Measurements from ENCODE around the gene RAX2.

The RAX2 gene

DNA sequence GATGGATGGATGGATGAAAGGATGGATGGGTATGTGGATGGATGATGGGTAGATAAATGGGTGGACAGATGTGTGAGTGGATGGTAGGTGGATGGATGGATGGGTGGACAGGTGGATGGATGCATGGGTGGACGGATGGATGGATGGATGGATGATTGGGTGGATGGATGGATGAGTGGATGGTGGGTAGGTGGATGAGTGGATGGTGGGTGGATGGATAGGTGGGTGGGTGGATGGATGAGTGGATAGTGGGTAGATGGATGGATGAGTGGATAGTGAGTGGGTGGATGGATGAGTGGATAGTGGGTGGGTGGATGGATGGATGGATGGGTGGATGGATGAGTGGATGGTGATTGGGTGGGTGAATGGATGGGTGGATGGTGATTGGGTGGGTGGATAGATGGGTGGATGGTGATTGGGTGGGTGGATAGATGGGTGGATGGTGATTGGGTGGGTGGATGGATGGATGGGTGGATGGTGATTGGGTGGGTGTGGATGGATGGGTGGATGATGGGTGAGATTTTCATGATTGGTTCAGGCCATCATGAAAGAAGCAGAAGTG, 4.5 kb upstream of the RAX2 start:
- no peaks in the 10 kb centered on the region for H3K36me3 ChIP-seq (ENCODE audit: control insufficient read depth, insufficient read depth, low read length)
- no peak overlapping the region for H3K9ac ChIP-seq (ENCODE audit: low read depth, low read length)
- peaks cover 8% of the 10 kb centered on the region for H3K9me3 ChIP-seq (ENCODE audit: control insufficient read depth, insufficient read depth, low read length)
- H3K27me3 ChIP-seq (ENCODE audit: control insufficient read depth, insufficient read depth, low read length): no peaks in the 10 kb centered on the region
- H3K27ac ChIP-seq (ENCODE audit: low read depth, low read length): no peak overlapping the region
- H3K4me1 ChIP-seq (ENCODE audit: control insufficient read depth, insufficient read depth, low read length): no peaks in the 10 kb centered on the region
- H3K4me3 ChIP-seq (ENCODE audit: low read depth, low read length): no peak overlapping the region

GRCh38 chr19:3775831-3776230, 3.8 kb upstream of the RAX2 start:
- Histone ChIP-seq H3K9me3 (ENCODE audit: control insufficient read depth, insufficient read depth, low read length) (peaks cover under 1% of the 10 kb centered on the region; the same call in 1 of the 2 replicates), H3K27ac (ENCODE audit: low read depth, low read length) (no peak overlapping the region)

DNA sequence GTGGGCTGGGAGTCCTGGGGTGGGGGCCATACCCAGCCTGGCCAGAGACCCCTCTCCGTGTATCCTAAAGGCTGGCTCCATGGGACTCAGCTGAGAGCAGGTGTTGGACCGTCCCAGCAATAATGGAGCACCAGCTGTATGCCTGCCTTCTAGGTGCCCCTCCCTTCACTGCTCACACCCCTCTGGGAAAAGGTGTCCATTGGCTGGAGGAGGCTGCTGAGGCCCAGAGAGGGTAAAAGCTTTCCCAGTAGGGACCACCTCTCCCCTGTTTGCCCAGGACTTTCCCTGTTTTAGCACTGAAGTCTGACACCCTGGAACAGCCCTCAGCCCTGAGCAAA, 3.3 kb upstream of the RAX2 start:
- H3K4me3 ChIP-seq (ENCODE audit: low read depth, low read length): no peak overlapping the region
- H3K4me1 ChIP-seq (ENCODE audit: control insufficient read depth, insufficient read depth, low read length): no peaks in the 10 kb centered on the region
- no peaks in the 10 kb centered on the region for H3K36me3 ChIP-seq (ENCODE audit: control insufficient read depth, insufficient read depth, low read length)
- H3K9ac ChIP-seq (ENCODE audit: low read depth, low read length): no peak overlapping the region
- no peaks in the 10 kb centered on the region for H3K27me3 ChIP-seq (ENCODE audit: control insufficient read depth, insufficient read depth, low read length)
- H3K27ac ChIP-seq (ENCODE audit: low read depth, low read length): no peak overlapping the region
- H3K9me3 ChIP-seq (ENCODE audit: control insufficient read depth, insufficient read depth, low read length): no peaks in the 10 kb centered on the region

More at GRCh38 chr19:3775831-3776230, 3.8 kb upstream of the RAX2 start:
- no peaks in the 10 kb centered on the region for H3K27me3 ChIP-seq (ENCODE audit: control insufficient read depth, insufficient read depth, low read length)
- H3K9ac ChIP-seq (ENCODE audit: low read depth, low read length): no peak overlapping the region
- no peaks in the 10 kb centered on the region for H3K36me3 ChIP-seq (ENCODE audit: control insufficient read depth, insufficient read depth, low read length)
- H3K4me3 ChIP-seq (ENCODE audit: low read depth, low read length): no peak overlapping the region
- no peaks in the 10 kb centered on the region for H3K4me1 ChIP-seq (ENCODE audit: control insufficient read depth, insufficient read depth, low read length)

DNA sequence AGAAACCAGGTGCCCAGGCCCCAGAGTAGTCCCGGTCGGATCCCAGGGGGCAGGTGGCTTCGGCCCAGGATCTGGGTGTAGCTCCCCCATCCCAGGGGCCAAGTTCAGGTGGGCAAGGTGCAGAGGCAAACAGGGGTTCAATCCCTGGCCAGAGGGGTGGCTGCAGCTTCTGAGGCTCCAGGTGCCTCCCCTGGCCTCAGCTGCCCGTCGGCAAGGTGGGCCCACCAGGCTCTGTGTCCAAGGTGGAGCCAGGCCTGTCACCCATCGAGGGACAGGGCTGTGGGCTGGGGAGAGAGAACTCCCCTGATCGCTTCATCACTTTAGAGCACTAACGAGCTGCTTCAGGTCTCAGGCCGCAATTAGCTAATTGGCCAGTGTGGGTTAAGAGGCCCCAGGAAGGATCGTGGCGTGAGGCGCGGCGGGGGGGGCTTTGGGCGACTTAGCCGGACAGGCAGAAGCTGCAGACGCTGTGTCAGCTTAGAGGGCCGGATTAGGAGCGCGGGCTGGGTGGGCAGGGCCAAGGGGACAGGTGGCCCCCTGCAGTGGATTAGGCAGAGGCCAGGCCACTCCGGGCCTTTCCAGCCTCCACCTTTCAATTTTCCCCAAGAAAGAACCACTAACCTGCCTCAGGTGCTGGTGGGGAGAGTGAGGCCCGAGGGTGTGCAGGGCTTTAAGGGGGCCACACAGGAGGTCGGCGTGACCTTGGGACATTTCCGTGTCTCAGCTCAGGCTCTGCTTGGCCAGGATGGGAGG, 2.8 kb upstream of the RAX2 start:
- Histone ChIP-seq H3K9ac (ENCODE audit: low read depth, low read length) (no peak overlapping the region), H3K36me3 (ENCODE audit: control insufficient read depth, insufficient read depth, low read length) (no peaks in the 10 kb centered on the region), H3K4me3 (ENCODE audit: low read depth, low read length) (no peak overlapping the region), H3K27me3 (ENCODE audit: control insufficient read depth, insufficient read depth, low read length) (no peaks in the 10 kb centered on the region), H3K27ac (ENCODE audit: low read depth, low read length) (no peak overlapping the region), H3K4me1 (ENCODE audit: control insufficient read depth, insufficient read depth, low read length) (no peaks in the 10 kb centered on the region), H3K9me3 (ENCODE audit: control insufficient read depth, insufficient read depth, low read length) (no peaks in the 10 kb centered on the region)

GRCh38 chr19:3773814-3774515, 1.9 kb upstream of the RAX2 start:
- H3K9ac ChIP-seq (ENCODE audit: low read depth, low read length): no peak overlapping the region
- no peak overlapping the region for H3K27ac ChIP-seq (ENCODE audit: low read depth, low read length)
- no peaks in the 10 kb centered on the region for H3K4me1 ChIP-seq (ENCODE audit: control insufficient read depth, insufficient read depth, low read length)
- H3K9me3 ChIP-seq (ENCODE audit: control insufficient read depth, insufficient read depth, low read length): no peaks in the 10 kb centered on the region
- no peaks in the 10 kb centered on the region for H3K27me3 ChIP-seq (ENCODE audit: control insufficient read depth, insufficient read depth, low read length)
- no peaks in the 10 kb centered on the region for H3K36me3 ChIP-seq (ENCODE audit: control insufficient read depth, insufficient read depth, low read length)
- no peak overlapping the region for H3K4me3 ChIP-seq (ENCODE audit: low read depth, low read length)

GRCh38 chr19:3771000-3771905, 775 bp downstream of the RAX2 start:
- Histone ChIP-seq H3K9ac (ENCODE audit: low read depth, low read length) (no peak overlapping the region), H3K27ac (ENCODE audit: low read depth, low read length) (no peak overlapping the region)

GRCh38 chr19:3770136-3770999, 1.7 kb downstream of the RAX2 start:
- Histone ChIP-seq H3K9ac (ENCODE audit: low read depth, low read length) (no peak overlapping the region), H3K27me3 (ENCODE audit: control insufficient read depth, insufficient read depth, low read length) (no peaks in the 10 kb centered on the region), H3K27ac (ENCODE audit: low read depth, low read length) (no peak overlapping the region), H3K9me3 (ENCODE audit: control insufficient read depth, insufficient read depth, low read length) (no peaks in the 10 kb centered on the region), H3K4me3 (ENCODE audit: low read depth, low read length) (no peak overlapping the region), H3K4me1 (ENCODE audit: control insufficient read depth, insufficient read depth, low read length) (no peaks in the 10 kb centered on the region), H3K36me3 (ENCODE audit: control insufficient read depth, insufficient read depth, low read length) (peaks cover 13% of the 10 kb centered on the region; the same call in 1 of the 2 replicates)

More at GRCh38 chr19:3771000-3771905, 775 bp downstream of the RAX2 start:
- no peaks in the 10 kb centered on the region for H3K4me1 ChIP-seq (ENCODE audit: control insufficient read depth, insufficient read depth, low read length)
- H3K36me3 ChIP-seq (ENCODE audit: control insufficient read depth, insufficient read depth, low read length): peaks cover 12% of the 10 kb centered on the region; the same call in 1 of the 2 replicates
- no peaks in the 10 kb centered on the region for H3K27me3 ChIP-seq (ENCODE audit: control insufficient read depth, insufficient read depth, low read length)
- H3K9me3 ChIP-seq (ENCODE audit: control insufficient read depth, insufficient read depth, low read length): no peaks in the 10 kb centered on the region
- no peak overlapping the region for H3K4me3 ChIP-seq (ENCODE audit: low read depth, low read length)

DNA sequence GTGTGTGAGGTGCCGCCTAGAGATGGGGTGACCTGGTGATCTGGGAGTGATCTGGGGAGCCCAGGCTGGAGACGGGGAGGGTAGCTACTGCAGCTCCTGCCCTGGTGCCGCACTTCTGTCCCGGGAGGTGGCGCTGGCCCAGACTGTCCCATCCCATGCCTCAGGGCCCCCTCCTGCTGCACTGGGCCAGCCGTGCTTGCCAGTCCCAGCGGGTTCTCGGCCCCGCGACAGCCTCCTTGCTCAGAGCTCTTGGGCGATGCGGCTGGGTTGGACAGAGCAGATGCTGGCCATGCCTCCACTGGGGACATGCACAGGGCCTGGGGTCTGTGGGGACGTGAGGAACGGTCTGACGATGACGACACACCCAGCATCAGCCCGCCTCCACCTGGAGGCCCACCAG, 2.5 kb downstream of the RAX2 start:
- Histone ChIP-seq H3K36me3 (ENCODE audit: control insufficient read depth, insufficient read depth, low read length) (peaks cover 17% of the 10 kb centered on the region; the same call in 1 of the 2 replicates), H3K27ac (ENCODE audit: low read depth, low read length) (no peak overlapping the region)

DNA sequence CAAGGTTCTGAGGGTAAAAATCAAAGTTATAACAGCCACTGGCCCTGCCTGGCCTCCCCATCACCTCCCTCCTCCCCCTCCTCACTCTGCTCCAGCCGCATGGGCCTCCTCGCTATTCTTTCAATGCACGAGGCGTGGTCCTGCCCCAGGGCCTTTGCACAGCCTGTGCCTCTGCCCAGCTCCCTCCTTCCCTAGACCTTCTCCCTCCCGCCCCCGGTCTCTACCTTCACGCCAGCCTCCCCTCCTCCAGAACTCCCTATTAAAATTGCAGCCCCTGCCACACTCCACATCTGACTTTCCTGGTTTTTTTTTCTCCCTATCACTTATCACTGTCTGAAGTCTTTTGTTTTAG, 3.3 kb downstream of the RAX2 start:
- peaks cover 17% of the 10 kb centered on the region; the same call in 1 of the 2 replicates for H3K36me3 ChIP-seq (ENCODE audit: control insufficient read depth, insufficient read depth, low read length)
- H3K4me1 ChIP-seq (ENCODE audit: control insufficient read depth, insufficient read depth, low read length): no peaks in the 10 kb centered on the region
- no peaks in the 10 kb centered on the region for H3K27me3 ChIP-seq (ENCODE audit: control insufficient read depth, insufficient read depth, low read length)
- no peak overlapping the region for H3K9ac ChIP-seq (ENCODE audit: low read depth, low read length)
- no peak overlapping the region for H3K27ac ChIP-seq (ENCODE audit: low read depth, low read length)
- H3K4me3 ChIP-seq (ENCODE audit: low read depth, low read length): no peak overlapping the region
- no peaks in the 10 kb centered on the region for H3K9me3 ChIP-seq (ENCODE audit: control insufficient read depth, insufficient read depth, low read length)

More for the DNA sequence above, 2.5 kb downstream of the RAX2 start:
- H3K27me3 ChIP-seq (ENCODE audit: control insufficient read depth, insufficient read depth, low read length): no peaks in the 10 kb centered on the region
- H3K9me3 ChIP-seq (ENCODE audit: control insufficient read depth, insufficient read depth, low read length): no peaks in the 10 kb centered on the region
- no peaks in the 10 kb centered on the region for H3K4me1 ChIP-seq (ENCODE audit: control insufficient read depth, insufficient read depth, low read length)
- no peak overlapping the region for H3K9ac ChIP-seq (ENCODE audit: low read depth, low read length)
- no peak overlapping the region for H3K4me3 ChIP-seq (ENCODE audit: low read depth, low read length)

All from HUES48 (cell line).